Measurements from ENCODE around the gene PCTP.

The PCTP gene

DNA sequence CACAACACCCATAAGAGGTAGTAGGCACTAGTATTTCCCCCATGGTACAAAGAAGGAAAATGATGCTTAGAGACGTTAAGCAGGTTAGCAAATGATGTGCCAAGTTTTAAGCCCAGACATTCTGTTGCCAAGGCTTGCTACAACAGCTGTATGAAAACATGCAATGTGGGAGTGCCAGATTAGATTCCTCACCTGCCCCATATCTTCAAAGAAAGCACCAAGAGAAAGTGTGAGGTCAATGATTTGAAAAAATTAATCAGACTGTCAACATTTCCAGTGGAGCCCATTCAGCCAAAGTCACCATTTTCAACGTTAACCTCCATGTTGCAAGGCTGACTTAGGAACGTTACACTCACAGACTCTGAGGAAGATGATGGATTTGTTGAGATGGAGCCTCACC is 61.5 kb downstream of the PCTP start:
- no peak for DNase-seq

DNA sequence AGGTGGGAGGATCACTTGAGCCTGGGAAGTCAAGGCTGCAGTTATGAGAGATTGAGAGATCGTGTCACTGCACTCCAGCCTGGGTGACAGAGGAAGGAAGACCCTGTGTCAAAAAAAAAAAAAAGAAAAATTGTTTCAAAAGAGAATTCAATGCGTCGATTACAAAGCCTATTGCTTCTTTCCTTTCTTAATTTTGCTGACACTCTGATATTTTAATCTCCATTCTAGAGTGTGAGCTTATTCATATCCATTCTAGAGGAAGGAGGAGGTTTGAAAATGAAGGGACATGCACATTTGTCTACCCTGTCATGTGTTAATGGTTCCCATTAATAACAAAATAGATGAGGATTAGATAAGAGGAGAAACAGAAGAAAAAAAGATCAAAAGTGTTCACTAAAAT is 63.1 kb downstream of the PCTP start:
- DNase-seq: no peak

DNA sequence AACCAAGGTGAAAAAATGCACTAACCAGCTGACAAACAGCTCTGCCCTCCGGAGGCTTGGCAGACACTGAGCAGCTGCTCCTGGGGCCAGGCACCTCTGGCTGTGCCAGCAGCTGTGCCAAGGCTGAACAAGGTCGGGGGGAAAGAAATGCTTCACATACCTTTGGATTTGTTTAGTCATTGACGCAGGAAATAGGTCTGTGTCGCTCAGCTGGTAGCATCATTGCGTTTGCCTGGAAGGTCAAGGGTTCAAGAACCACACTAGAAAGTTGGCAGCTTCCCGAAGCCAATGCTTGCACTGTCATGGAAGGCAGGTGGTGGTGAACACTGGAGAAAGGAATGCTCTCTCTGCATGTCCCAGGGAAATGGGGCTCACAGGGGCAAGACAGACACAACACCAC is 63.5 kb downstream of the PCTP start:
- DNase-seq: no peak

DNA sequence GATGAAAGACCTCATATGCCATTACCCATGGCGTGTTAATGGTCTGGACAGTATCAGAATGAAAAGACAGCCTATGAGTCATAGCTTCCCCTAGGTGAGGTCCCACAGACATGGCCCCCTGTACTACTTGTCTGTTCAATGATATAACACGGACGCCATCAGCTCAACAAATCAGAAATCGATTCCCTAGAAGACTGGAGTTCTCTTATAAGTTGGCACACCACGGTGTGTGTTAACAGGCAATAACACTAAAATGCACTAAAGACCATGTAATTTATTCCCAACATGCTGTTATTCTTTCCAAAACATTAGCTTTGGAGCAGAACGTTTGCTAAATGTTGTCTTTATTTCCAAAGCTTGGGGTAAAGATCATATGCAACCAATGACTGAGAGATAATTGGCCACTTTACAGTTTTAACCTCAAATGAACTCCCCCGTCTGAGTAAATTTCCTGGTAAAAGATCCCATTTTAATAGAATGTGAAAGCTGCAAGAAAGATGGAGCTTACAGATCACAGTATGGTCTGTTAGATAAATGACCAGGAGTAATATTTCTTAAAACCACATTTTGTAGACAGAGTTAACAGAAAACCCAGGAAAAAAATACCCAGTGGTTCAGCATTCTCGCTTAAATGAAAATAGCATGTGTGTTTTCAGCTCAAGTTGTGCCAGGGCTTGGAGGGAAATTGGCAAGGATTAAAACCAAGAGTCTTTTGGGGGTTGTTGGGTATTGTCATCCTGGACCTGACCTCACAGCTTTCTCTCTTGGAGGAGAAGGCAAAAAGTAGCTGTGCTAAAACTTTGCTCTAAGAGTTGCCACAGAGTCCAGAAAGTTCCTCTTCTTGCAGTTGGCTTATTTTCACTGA is 65.9 kb downstream of the PCTP start:
- no peak for DNase-seq

DNA sequence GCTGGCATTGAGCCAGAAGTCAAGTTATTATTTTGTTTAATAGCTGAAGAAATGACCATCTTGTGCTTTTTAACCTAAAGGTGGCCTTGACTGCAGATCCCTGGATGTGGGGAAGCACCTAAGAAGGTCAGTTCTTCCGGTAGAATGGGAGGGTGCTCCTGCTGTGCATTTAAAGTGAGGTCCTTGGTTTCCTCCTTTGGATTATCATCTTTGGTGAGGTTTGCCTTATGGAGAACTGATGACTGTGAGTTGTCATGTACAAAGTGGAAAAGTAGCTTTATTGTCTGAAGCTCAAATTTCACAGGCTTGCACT is 66.5 kb downstream of the PCTP start:
- DNase-seq: no peak

DNA sequence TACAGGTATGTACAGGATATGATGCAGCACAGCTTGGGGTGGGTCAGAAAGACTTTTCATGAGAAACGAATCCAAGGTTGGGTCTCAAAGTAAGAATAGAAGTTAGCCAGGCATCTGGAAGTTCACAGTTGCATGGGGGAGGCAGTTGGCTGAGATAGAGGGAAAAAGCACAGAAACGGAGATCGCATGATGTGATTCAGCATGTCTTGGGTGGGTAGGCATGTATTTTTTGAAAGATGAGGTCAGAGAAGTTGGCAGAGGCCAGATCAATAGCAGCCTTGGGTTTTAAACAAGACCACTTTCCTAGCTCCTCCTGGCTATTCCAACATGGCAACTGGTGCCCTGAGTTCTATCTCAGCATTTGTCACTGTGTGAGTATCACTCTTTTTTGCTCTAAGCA is 67.2 kb downstream of the PCTP start:
- DNase-seq: no peak

DNA sequence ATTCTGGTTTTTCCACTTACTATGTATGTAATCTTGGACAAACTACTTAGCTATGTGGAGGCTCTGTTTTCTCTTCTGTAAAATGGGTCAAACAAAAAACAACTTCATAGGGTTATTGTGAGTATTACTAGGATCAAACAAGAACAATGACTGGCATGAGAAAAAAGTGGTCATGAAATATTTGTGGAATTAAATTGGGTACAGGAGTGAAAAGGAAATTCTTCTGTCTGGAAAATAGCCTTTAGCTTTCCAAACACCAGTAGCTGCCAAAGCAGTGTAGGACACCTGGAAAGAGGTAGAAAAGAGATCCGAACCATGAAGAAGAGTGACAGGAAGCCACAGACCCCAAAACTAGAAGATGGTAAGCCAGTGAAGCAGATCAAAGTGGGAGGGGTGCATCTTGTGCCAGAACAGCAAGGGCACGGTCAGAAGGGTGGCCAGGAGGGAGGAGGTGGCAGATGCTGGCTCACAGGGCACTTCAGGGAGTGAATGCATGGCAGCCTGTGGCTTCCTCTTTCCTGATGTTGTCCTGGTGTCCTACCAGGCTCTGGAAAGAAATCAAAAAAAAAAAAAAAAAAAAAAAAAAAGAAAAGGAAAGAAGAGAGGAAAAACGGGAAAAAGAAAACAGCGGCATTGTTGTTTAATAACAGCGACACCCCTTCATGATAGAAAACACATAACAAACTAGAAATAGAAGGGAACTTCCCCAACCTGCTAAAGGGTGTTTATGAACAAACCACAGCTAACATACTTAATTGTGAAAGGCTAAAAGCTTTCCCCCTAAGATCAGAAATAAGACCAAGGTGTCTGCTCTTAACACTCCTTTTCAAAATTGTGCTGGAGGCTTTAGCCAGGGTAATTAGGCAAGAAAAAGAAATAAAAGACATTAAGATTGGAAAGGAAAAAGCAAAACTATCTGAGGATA is 67.9 kb downstream of the PCTP start:
- no peak for DNase-seq

DNA sequence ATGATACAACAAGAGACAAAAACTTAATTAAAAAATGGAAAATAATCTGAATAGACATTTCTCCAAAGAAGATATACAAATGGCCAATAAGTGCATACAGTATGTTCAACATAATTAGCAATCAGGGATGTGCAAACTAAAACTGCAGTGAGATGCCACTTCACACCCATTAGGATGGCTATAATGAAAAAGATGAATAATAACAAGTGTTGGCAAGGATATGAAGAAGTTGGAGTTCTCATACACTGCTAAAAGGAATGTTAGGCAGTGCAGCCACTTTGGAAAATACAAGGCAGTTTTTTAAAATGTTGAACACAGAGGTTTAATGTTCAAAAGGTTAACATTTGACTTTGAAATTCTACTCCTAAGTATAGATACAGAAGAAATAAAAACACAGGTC is 69.8 kb downstream of the PCTP start:
- no peak for DNase-seq

DNA sequence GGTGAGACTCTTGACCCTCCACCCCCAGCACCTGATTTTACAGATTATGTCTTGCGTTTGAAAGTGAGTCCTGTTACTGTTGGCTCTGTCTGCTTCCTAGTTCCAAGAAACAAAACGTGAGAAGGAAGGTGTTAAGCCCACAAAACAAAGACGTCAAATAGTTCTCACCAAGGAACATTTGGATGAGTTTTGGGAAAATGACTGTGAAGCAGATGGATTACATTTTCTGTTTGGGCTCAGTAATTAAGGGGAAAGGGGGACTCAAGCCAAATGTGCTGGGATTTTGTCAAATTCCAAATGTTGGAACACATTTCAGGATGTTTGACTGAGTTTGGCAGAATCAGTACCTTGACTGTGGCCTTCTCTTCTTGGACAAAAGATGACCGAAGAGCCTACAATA is 71.2 kb downstream of the PCTP start:
- DNase-seq: no peak

DNA sequence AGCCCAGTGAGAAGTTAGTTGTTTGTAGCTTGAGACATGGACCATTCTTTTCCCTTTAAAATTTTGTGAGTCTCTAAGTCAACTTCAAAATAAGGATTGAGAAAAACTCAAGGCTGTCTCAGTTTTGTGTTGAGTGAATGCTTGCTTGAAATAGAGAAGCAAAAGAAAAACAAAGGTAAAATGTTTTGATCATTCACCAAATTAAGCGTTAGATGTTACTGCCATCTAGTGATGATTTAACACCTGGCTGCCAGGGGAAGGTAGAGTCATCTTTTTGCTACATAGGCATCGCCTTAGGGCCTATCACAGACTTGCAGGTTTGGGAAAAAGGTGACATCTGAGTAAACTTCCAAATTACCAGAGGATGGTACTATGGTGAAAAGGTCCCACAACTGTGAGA is 74.4 kb downstream of the PCTP start:
- DNase-seq: no peak
